PFSK-1 (cell line): ENCODE results near the gene CDPF1.

ENCODE experiments used
- POLR2AphosphoS5 ChIP-seq: IDR thresholded peaks from 2 replicates; pipeline ENCODE4 v1.6.1; 2012; ENCODE audit warnings: low read depth, mild to moderate bottlenecking, control low read depth, low read length, moderate library complexity
- REST ChIP-seq, 2 experiments: IDR thresholded peaks; 2 replicates each; pipeline versions ENCODE4 v1.6.1 to v1.8.0; 2011 to 2012; ENCODE audit warnings: low read depth in 2 of 2, low read length in 2 of 2, control low read depth in 1 of 2, inconsistent platforms in 1 of 2, mild to moderate bottlenecking in 1 of 2, moderate library complexity in 1 of 2; ENCODE audit not compliant: insufficient read depth in 1 of 2

- no peak for TF ChIP-seq REST (IDR thresholded peaks at IDR 0.05; ENCODE audit: insufficient read depth in 1 of 2, low read depth in 2 of 2, low read length in 2 of 2)
- no peak for TF ChIP-seq POLR2AphosphoS5
These were observed 47.2 kb upstream of the CDPF1 start for GRCh38 chr22:46297151-46297812.
